SK-N-DZ (cell line): Measurements from ENCODE around the gene MTERF2. TPM values are rescaled to one million over a fixed set of nuclear protein-coding genes. Genes with fewer than 3 reads are reported as not detected.
"Not testable (repeated sequence)": the region's sequence is repeated elsewhere in the genome, so short reads cannot be mapped to it uniquely, and the experiment has no call there.

Source experiments
- DNase-seq: peaks from one replicate; pipeline ENCODE4 v3.0.0-alpha.2; 2015; ENCODE audit warnings: low spot score
- polyA plus RNA-seq, 2 experiments: library from polyadenylated mRNA; depleted of rRNA; stranded (reverse); fragments of >200 nt; gene quantifications; 2 replicates each; pipeline ENCODE4 v1.2.3, GENCODE V29; 2014

Gene MTERF2
- polyA plus RNA-seq (2014; cell fraction: cytosol; rRNA removed): 36.4 and 39.4 TPM in 2 replicates
- polyA plus RNA-seq (2014; cell fraction: nucleus; rRNA removed): 33.6 and 35.6 TPM in 2 replicates

- DNase-seq: peak; percentile 95
Measured at GRCh38 chr12:106986625-106987389, at the start of gene MTERF2. Gene MTERF2, minus strand, starts transcription at chr12:106987146. Its CDS starts 8,432 bp downstream, at chr12:106978714.

- no peak for DNase-seq
Measured at GRCh38 chr12:107035733-107036132, 48.8 kb upstream of the MTERF2 start.

GRCh38 chr12:107033758-107034739 is 47.1 kb upstream of the MTERF2 start:
- no peak for DNase-seq

- DNase-seq: no peak
Measured at GRCh38 chr12:107032266-107032665, 45.3 kb upstream of the MTERF2 start.

GRCh38 chr12:107031061-107031460 is 44.1 kb upstream of the MTERF2 start:
- DNase-seq: no peak

- DNase-seq: no peak
Measured at GRCh38 chr12:107029081-107029480, 42.1 kb upstream of the MTERF2 start.

- peak; percentile 50 for DNase-seq
Measured at GRCh38 chr12:107027636-107028053, 40.7 kb upstream of the MTERF2 start.

GRCh38 chr12:107026806-107027635 is 40.1 kb upstream of the MTERF2 start:
- DNase-seq: no peak

GRCh38 chr12:107026356-107026755 is 39.4 kb upstream of the MTERF2 start:
- peak; percentile 16 for DNase-seq

- DNase-seq: no peak
Measured at GRCh38 chr12:107025671-107026070, 38.7 kb upstream of the MTERF2 start.

- DNase-seq: no peak
Measured at GRCh38 chr12:107019546-107019945, 32.6 kb upstream of the MTERF2 start.

- DNase-seq: no peak
Measured at GRCh38 chr12:107017042-107017441, 30.1 kb upstream of the MTERF2 start.

GRCh38 chr12:107014055-107014454 is 27.1 kb upstream of the MTERF2 start:
- DNase-seq: no peak

- no peak for DNase-seq
Measured at GRCh38 chr12:107012736-107013425, 25.9 kb upstream of the MTERF2 start.

- DNase-seq: no peak
Measured at GRCh38 chr12:107011519-107011918, 24.6 kb upstream of the MTERF2 start.

- no peak for DNase-seq
Measured at GRCh38 chr12:107007411-107007810, 20.5 kb upstream of the MTERF2 start.

- DNase-seq: not testable (repeated sequence)
Measured at GRCh38 chr12:107002665-107003064, 15.7 kb upstream of the MTERF2 start.

- DNase-seq: no peak
Measured at GRCh38 chr12:106999446-106999845, 12.5 kb upstream of the MTERF2 start.

GRCh38 chr12:106997916-106998315 is 11.0 kb upstream of the MTERF2 start:
- DNase-seq: no peak

- DNase-seq: not testable (repeated sequence)
Measured at GRCh38 chr12:106996102-106996501, 9.2 kb upstream of the MTERF2 start.
